HG03439 (cell line): ENCODE results near the gene JCHAIN.
"Not testable (repeated sequence)": the region's sequence is repeated elsewhere in the genome, so short reads cannot be mapped to it uniquely, and the experiment has no call there.

ENCODE experiments used
- ATAC-seq: cut with Tn5 transposase; IDR thresholded peaks from one replicate; pipeline ENCODE4 v1.9.1; 2021; ENCODE audit warnings: mild to moderate bottlenecking, moderate library complexity; ENCODE audit not compliant: unreplicated experiment

The JCHAIN gene

DNA sequence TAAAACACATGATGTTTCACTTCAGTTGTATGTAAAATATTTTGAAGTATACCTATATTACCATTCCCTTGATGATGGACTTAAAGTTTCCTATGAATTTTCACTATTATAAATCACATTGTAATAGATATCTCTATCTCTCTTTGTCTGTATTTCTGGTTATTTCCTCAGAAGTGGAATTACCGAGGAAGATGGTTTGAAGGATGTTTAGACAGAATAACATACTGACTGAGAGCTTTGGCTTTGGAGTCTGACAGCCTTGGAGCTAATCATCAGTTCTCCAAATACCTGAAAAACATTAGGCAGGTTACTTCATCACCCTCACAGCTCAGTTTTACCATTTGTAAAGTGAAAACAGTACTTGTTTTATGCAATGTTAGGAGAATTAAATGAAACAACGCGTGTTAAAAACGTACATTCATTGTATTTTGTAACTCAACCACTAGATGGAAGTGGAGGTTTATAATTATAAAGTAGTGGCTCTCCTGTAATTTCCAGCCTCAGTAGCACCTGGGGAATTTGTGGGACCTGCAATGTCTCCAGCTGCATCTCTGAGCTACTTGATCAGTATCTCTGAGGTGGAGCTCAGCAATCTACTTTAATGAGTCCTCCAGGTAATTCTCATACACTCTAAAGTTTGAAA is 14.3 kb downstream of the JCHAIN start:
- ATAC-seq = no peak

GRCh38 chr4:70650741-70651140 is 15.6 kb downstream of the JCHAIN start:
- ATAC-seq = not testable (repeated sequence)

DNA sequence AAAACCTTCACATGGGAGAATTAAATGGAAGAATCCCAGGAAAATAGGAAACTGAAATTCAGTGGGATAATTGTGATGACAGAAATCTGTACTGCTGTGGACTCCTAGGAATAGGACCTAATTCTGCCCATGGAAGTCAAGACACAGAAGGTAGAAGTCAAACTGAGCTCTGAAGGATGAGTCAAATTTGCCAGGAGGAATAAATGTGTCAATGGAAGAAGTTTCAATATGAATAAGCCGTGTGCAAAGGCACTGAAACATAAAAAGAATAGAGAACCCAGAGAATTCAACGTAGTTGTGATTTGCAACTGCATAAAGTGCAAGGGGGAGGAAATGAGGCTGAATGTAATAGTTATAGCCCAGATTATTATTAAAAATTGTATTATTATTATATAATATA is 26.1 kb downstream of the JCHAIN start:
- no peak for ATAC-seq

- no peak for ATAC-seq
Observed at GRCh38 chr4:70637239-70637913, 28.9 kb downstream of the JCHAIN start.

GRCh38 chr4:70634482-70634881 is 31.8 kb downstream of the JCHAIN start:
- no peak for ATAC-seq

DNA sequence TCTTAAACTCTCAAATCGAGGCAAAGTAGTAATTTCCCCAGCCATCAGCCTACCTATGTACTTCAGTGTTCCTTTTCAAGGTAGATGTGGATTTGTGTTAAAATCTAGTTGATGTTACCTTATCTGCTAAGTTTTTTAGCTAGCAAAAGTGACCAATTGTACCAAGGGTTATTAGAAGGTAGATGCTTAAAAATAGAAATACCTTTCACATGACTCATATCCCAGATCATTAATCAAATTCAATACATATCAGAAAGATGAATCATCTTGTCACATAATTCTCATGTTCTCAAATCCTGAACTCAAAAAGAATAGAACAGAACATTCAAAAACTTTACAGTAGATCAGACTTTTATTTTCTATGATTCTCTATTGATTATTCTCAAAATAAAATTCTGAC is 34.3 kb downstream of the JCHAIN start:
- no peak for ATAC-seq

- no peak for ATAC-seq
Observed at GRCh38 chr4:70630162-70630561, 36.1 kb downstream of the JCHAIN start.

- no peak for ATAC-seq
Observed at GRCh38 chr4:70629469-70630090, 36.7 kb downstream of the JCHAIN start.

GRCh38 chr4:70628444-70628843 is 37.9 kb downstream of the JCHAIN start, which contains the start of gene ENAM:
TSS of gene ENAM (plus strand) at chr4:70628744. CDS start at chr4:70629501, 757 bp downstream.
- ATAC-seq = no peak

DNA sequence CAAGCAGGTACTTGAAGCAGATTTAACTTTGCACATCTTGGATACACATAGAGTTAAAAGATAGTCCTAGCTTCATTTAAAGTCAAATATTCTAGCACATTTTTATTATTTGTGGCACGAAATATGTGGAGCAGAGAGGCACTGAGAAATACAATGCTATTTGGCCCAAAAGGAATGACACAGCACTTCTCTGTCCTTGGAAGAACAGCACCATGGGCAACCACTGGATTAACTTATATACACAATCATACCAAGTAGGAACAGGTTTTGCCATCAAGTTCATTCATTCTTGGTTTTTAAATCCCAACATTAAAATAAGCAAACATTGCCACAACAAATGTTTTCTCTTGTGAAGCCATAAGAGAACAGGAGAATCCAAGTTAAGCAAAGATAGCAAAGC is 38.7 kb downstream of the JCHAIN start:
- no peak for ATAC-seq

DNA sequence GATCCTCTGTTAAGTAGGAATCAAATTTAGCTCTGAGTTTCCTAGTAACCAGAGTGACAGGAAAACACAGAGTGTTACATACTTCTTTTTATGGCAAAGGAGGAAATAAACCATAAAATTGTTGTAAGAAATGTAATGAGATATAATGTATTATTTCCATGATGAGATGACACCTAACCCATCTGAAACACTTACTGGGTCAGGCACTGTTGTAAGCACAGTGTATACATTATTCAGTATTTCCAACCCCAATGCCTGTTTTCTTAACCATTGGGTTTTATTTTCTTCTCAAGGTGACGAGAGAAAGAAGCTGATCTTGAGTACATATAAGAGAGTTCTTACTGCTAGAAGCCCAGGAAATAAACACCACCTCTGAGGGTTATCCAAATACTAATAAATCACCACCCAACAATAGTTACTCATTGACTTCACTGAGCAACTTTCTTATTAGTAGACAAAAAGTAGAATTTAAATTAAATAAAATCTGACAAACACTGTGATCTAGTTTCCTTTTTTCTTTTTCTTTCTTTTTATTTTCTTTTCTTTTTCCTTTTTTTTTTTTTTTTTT is 42.0 kb downstream of the JCHAIN start:
- no peak for ATAC-seq

DNA sequence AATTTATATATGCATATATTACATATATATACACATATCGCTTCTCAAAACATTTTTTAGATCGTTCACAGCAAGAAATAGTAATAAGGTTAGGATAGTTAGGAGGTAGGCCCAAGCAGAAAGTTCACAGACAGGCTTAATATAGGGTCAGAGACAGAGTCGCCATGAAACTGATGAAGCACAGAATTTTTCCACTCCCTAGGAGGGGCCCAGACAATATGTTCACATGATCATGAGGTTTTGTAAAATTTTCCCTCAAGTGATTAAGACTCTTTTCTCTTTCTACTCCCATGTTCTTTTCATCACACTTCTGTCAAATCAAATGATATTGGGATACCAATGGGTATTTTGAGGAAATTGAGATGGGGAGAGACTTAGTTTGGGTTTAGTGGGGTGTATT is 43.0 kb downstream of the JCHAIN start:
- ATAC-seq = no peak

DNA sequence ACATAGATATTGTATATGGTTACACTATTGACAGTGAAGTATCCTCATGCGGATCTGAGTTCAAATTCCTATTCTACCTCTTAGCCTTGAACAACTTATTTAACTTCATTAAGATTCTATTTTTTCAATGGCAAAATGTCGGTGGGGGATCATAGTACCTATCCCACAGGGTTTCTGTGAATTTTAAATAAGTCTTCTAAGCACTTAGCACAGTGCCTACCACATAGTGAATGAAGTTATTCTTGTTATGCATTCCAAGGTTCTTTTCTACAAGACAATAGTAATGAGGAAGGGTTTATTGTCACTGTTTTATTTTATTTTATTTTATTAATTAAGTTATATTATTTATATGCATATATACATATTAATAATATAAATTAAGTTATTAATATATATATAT is 46.5 kb downstream of the JCHAIN start:
- no peak for ATAC-seq

- ATAC-seq = no peak
Observed at GRCh38 chr4:70619288-70619687, 47.0 kb downstream of the JCHAIN start.

- ATAC-seq = no peak
Observed at GRCh38 chr4:70614184-70614555, 52.1 kb downstream of the JCHAIN start.

DNA sequence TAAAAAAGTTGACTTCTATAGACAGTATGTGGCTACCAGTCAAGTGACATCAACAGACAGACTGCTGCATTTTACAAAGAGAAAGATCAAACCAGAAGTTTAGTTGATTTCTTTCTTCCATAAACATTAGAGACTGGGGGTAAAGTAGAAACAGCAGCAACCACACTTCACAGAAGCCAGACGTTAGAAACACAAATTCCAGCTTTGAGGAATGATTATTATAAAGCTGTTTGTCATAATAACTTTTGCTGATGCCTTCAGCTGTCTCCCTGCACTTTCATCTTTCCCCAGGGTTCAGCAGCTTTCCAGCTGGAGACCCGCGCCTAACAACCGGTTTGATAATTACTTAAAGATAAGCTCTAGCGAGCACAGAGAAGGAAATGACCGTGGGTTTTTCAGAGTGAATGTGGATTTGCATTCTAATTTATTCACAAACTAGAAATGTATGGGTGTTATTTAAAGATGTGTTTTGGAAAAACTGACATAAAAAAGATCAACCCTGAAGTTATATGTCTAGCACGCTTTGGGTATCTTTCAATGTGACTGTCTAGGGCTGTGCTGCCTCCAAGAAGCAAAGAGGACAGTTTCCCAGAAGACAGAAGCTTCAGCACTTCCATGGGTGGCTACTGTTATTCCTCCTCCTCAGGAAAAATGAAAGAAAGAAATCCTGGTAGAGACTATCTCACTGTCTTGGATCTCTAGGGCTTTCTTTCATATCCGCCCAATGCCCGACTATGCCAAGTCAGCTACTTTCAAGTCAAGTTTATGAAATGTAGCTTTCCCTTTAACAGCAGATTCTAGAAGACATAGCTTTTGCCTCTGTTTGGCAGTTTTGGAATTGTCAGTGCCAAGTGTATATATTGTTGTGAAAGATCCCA is 52.8 kb downstream of the JCHAIN start:
- ATAC-seq = no peak

DNA sequence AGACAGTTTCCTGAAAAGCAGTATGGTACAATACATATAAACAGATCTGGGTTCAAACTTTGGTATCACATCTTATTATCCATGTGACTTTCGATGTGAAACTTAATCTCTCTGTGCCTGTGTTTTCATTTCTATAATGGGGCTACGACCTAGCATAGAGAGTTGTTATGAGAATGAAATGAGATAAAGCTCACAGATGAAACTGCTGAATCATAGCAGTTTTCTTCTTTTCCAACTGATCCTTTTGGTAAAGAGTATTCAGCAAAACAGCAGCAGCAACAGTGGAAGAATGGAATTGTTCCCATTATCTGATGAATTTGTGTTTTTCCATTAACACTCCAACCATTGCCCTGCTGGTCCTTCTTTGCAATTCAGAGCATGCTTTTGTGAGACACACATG is 58.0 kb downstream of the JCHAIN start:
- no peak for ATAC-seq

DNA sequence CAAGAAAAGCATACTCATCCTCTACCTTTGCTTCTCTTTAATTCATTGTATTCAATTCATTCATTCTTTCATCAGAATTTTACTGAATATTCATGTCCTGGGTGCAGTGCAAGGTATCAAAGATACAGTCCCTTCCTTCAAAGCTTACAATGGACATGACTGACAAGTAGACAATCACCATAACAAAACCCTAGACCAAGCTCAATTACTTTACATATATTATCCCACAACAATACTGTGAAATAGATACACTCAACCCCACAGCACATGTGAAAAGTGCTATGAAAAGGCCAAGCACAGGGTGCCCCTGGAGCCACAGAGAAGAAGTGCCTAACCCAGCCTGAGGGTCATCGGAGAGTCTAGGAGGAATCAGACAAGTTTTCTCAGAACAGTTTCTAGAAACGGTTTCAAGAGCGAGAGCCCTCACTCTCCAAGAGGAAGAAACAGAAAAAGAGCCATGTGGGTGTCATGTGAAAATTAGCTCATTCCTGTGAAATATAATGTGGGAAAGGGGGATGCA is 58.9 kb downstream of the JCHAIN start:
- ATAC-seq = no peak

DNA sequence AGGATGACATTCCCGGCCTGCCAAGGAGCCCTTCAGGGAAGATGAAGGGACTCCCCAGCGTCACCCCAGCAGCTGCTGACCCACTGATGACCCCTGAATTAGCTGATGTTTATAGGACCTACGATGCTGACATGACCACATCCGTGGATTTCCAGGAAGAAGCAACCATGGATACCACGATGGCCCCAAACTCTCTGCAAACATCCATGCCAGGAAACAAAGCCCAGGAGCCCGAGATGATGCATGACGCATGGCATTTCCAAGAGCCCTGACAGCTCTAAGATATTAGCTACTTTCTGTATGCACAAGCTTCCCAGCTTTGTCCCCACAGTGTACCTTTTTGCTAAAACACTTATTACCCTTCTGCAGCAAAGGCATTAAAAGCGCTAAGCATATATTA is 59.8 kb downstream of the JCHAIN start:
- ATAC-seq = no peak
